OCI-M1 (cell line): ENCODE measurements around the gene C1QA.
"Not testable (repeated sequence)": the region's sequence is repeated elsewhere in the genome, so short reads cannot be mapped to it uniquely, and the experiment has no call there.

ENCODE experiments used
- DNase-seq: peaks from one replicate; lab custom pipeline; 2025; lab: John Stamatoyannopoulos, UW

C1QA gene

DNA sequence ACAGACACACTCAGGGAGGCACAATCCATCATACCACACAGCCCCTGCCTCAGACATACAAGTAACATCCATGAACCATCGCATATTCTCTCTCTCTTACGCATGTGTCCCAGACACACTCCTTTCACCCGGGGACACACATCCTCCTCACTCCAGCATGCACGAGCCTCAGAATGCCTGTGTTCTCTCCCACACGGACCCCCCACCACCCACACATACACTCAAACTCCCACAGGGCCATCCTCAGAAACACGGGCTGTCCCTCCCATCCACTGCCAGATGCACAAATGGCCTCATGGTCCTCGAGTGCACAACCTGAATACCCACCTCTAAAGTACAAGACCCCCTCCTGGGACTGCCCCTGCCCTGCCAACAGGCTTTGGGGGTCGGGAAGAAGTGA, 4.8 kb downstream of the C1QA start:
- no peak for DNase-seq

DNA sequence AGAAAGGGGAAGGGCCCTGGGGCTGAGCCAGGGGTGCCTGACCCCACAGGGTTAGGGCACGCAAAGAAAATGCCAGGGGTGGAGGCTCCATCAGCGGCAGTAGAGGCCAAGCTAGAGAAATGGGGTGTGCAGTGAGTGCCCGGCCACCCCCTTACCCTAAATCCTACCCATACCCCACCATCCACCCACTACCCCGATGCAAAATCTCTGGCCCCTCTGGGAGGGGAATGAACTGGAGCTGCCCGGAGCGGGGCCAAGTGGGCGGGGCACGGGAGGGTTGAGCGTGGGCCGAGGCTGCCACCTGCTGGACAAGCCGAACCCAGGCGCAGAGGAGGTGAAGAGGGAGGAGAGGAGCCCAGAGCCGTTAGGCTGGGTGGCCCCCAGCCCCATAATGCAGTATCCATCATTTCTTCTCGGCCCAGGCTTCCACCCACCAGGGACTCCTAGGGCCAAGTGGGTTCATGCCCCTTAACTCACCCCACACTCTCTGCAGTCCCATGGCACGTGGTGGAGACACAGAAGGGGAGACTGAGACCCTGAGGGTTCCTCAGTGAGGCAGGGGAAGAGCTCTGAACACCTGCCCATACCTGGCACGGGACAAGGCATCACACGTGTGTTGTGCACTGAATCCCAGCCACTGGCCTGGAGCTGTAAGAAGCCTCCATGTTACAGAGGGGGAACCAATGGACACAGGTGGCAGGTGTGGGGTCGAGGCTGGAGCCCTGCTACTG, 5.6 kb downstream of the C1QA start:
- peak; percentile 62 for DNase-seq

DNA sequence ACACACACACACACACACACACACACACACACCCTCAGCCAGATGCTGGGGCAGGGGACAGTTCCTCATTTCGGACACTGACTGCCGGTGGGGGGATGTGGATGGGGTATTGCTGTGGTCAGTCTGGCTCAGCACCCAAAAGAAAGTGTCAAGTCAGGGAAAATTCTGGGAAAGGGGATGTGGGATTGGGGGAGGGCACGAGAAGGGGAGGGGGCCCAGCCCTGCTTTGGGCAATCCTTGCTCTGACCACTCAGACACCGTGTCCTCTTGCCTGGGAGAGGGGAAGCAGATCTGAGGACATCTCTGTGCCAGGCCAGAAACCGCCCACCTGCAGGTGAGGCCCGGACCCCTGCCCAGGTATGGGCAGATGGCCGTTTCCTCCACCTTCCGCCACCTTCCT, 7.0 kb downstream of the C1QA start, which contains the start of gene C1QC:
Gene C1QC (plus strand): TSS at position 253 of the 400 bp plus-strand sequence. CDS start 391 bp downstream, outside the sequence.
- peak; percentile 41 for DNase-seq

DNA sequence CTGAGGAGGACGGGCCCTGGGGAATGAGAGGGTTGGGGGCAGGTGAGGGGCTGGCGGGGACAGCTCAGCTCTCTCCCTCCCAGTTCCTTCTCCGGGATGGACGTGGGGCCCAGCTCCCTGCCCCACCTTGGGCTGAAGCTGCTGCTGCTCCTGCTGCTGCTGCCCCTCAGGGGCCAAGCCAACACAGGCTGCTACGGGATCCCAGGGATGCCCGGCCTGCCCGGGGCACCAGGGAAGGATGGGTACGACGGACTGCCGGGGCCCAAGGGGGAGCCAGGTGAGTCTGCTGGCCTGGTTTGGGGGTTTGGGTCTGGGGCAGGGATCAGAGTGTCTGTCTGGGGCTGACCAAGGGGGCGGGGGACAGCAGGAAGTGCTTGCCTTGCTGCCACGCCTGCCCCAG, 7.5 kb downstream of the C1QA start:
- DNase-seq, result no peak

DNA sequence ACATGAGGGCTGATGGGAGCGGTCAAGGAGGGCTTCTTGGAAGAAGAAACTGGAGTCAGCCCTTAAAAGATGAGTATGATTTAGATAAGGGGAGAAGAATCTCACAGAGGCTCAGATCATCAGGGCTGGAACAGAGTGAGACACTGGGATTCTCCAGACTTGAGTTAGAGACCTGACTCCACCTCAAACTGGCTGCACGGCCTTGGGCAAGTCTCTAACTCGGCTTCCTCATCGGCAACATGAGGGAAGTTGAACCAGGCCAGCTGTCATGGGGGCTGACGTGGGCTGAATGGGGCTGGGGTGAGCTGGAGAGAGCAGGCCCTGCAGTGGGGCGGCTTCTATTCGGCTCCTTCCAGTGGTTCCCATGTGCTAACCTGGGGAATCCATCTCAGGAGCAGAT, 9.5 kb downstream of the C1QA start:
- no peak for DNase-seq

DNA sequence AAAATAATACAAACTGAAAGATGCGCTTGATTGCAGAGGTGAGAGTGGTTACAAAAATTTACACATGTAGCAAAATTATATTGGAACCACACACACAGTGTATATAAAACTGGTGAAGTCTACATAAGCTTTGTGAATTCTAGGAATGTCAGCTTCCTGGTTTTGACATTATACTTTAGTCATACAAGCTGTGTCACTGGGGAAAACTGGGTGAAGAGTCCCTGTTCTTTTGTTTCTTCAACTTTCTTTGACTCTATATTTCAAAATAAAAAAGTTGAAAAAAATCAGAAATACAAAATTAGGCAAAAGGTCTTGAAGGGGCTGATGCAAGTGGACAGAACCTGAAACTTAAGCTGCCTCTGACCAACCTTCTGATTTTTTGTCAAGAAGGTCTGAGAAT, 10.0 kb downstream of the C1QA start:
- no peak for DNase-seq

DNA sequence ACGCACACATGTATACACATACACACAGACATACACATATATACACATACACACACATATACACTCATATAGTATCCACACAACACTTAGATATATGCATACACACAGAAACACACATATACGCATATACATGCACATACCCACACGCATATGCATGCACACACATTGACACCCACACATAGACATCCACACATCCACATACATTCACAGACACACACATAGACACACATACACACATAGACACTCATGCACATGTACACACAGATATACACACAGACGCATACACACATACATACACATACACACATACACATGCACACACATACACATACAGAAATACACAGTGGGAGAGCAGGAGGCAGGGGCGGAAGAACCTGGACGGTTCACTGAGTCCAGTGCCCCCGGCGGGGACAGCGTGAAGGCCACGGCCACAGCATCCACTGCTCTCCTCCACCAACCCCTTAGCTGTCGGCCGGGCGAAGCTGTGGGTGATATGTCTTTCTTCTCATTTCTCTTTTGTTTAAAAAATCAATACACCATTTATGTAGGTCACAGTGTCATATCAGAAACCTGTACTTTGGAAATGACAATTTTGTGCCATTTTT, 13.8 kb downstream of the C1QA start:
- no peak for DNase-seq

DNA sequence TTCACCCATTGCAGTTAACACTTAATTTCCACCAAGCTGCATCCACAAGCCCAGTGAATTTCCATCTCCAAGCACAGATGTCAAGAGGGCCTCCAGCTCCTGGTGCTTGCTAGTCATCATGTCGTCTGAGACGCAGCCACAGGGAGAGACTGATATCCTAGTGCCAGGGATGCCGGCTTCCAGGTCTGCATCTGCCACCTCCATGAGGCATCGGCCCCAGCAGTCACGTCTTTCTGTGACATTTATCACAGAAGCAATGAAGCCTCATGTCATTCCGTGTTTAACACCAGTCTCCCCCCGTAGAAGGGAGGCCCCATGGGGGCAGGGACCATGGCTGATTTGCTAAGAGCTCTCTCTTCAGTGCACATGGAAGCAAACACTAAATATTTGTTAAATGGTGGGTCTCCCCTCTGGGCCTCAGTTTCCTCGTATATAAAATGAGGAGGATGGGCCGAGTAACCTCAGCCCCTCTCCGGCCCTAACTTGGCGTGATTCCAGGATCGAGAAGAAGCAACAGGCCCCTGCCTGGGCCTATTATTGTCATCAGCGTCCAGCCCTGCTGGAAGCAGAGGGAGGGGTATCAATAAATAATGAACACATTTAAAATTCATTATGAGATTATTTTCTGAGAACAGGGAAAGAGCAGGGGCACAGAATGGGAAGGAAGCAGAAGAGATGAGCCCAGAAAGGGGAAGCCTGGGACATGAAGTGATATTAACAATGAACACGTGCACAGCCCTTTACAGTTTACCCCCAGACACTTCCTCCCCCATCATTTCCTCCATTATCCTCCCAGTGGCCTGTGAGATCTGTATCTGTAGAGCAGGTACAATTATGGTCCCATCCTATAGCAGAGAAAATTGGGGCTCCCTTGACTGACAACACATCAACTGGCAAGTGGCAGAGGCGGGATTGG, 15.8 kb downstream of the C1QA start:
- DNase-seq, result no peak

DNA sequence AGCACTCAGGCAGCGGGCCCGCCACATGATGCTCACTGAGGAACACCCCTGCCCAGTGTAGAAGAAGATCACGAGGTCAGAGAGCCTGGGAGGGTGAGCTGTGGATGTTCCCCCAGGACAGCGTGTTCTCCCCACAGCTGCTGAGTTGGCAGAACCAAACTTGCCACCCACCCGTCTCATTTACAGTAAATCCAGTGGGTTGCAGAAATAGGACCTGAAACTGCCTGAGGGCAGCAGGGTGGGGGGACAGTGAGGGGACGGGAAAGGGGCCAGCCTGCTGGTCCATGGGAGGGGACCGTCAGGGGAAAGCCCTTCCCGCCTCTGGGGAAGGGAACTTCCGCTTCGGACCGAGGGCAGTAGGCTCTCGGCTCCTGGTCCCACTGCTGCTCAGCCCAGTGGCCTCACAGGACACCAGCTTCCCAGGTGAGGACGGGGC, 16.5 kb downstream of the C1QA start, which contains the start of gene C1QB:
Gene C1QB (plus strand): TSS at position 356 of the 436 bp plus-strand sequence. CDS start 6,227 bp downstream, outside the sequence.
- no peak for DNase-seq

DNA sequence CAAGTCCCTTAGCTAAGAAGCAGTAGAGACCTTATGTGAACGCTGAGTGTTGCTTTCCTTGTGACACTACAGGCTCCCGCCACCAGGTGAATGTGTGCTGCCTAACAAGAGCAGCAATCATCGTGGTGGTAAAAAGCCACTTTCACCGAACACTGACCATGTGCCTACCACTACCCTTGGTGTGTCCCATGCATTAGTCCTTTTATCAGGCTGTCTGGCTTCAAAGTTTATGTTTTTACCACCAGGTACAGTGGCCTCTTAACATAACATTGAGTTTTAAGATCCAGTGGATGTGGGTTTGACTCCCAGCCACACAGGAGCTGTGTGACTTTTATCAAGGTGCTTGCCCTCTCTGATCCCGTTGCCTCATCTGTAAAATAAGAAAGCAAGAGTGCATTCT, 18.3 kb downstream of the C1QA start:
- no peak for DNase-seq

DNA sequence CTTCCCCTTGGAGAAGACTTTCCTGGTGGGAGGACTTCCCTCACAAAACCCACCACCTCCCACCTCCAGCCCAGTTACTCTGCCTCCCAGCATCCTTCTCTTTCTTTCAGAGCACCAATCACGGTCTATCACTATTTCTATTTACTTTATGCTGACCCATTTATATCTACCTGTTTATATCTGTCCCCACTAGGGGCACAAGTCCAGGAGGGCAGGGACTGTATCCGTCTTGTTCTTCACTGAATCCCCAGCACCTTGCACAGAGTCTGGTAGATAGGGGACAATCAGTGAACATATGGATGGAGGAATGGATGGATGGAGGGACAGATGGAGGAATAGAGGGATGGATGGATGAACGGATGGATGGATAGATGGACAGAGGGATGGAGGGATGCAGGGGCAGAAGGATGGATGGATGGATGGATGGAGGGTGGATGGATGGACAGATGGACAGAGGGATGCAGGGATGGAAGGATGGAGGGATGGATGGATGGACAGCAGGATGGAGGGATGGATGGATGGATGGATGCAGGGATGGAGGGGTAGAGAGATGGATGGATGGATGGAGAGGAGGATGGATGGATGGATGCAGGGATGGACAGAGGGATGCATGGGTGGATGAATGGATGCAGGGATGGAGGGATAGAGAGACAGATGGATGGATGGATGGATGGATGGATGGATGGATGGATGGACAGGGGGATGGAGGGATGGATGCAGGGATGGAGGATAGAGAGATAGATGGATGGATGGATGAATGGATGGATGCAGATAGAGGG, 22.1 kb downstream of the C1QA start:
- no peak for DNase-seq

DNA sequence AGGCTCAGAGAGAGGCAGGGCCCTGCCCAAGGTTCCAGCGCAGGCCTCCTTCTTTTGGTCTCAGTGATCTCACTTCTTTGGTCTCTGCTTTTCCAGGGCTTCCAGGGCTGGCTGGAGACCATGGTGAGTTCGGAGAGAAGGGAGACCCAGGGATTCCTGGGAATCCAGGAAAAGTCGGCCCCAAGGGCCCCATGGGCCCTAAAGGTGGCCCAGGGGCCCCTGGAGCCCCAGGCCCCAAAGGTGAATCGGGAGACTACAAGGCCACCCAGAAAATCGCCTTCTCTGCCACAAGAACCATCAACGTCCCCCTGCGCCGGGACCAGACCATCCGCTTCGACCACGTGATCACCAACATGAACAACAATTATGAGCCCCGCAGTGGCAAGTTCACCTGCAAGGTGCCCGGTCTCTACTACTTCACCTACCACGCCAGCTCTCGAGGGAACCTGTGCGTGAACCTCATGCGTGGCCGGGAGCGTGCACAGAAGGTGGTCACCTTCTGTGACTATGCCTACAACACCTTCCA, 24.4 kb downstream of the C1QA start:
- no peak for DNase-seq

DNA sequence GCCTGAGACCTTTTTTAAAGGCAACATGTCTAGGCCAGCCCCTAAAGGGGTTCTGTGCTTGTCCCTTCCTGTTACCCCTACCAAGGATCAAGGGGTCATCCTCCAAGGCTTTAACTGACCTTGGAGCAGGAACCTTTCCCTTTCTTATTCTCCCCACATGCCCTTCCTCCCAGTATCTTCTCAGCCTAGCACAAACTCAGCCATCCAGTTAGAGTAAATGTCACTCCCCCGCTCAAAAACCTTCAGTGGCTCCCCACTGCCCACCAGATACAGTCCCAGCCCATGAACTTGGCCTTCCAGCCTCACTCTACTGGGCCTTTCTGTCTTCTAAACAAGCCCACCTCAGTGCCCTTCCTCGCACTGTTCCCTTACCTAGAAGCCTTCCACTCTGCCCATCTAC, 25.5 kb downstream of the C1QA start:
- DNase-seq, result no peak

DNA sequence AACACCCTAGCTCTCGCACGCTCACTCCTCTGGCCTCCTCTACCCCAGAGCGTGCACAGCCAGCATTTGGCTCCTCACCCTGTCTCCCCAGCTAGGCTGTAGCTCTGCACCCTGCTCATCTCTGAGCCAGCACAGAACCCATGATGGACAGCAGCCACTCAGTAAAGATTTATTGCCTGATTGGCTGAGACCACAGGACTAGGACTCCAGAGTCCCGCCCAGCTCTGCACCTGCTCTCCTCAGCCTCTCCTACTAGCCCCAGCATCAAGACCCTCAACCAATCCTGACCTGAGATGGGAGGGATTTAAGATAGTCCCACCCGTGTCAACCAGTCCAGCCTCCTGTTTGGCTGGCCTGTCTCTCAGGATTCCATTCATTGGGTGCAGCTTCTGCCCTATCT, 25.9 kb downstream of the C1QA start:
- peak; percentile 12 for DNase-seq

DNA sequence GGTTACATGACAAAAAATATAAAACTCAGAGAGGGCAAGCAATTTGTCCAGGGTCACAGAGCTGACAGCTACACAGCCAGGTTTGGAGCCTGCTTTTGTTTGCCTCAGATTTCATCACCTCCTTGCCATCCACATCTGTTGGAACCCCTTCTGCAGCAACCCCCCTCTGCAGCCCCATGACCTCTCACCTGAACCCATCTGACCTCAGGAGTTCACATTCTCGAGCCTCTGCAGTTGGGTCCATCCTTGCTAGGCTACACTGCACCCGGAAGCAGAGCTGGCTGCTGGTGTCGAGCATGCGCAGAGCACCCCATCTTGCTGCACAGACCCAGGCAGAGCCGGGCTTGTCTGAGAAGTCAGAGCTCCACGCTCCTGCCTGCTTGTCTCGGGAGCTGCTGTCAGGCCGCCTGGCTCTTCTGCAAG, 26.6 kb downstream of the C1QA start:
- no peak for DNase-seq

DNA sequence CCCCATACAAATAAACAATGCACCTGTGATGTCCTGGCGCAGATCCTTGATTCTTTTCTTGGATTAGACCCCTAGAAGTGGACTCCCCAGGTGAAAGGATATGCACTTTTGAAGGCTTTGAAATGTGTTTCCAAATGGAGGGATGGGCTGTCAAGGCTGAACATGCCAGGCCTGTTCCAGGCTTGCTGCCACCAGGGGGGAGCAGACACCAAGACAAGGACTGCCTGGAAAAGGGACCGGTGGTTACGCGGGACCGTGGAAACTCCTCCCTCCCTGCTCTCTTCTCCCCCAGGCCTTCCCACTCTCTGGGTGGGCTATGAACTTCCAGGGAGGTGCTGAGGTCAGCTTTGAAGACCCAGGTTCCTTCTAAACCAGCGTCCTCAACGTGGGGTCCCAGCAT, 29.3 kb downstream of the C1QA start:
- DNase-seq, result no peak

DNA sequence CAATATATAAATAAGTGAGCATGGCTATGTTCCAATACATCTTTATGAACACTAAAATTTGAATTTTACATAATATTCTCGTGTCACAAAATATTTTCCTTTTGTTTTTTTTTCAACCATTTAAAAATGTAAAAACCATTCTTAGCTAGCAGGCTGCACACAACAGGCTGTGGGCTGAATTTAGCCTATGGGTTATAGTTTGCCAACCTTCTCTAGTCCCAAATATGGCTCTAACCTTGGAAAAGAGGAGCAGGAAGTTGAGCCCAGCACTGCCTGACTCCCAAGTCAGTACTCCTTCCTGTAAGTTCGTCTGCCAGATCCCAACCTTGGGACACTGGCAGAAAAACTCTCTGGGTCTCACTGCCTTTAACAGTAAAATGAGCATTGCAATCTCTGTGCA, 30.0 kb downstream of the C1QA start:
- DNase-seq, result no peak

DNA sequence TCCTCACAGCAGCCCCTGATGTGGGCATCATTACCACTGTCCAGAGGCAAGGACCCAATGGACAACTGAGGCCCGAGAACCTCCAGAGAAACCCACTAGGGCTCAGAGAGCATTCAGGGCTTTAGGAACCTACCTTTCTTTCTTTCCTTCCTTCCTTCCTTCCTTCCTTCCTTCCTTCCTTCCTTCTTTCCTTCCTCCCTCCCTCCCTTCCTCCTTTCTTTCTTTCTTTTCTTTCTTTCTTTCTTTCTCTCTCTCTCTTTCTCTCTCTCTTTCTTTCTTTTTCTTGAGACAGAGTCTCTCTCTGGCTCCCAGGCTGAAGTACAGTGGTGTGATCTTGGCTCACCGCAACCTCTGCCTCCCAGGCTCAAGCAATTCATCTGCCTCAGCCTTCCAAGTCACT, 32.4 kb downstream of the C1QA start:
- DNase-seq, result not testable (repeated sequence)

DNA sequence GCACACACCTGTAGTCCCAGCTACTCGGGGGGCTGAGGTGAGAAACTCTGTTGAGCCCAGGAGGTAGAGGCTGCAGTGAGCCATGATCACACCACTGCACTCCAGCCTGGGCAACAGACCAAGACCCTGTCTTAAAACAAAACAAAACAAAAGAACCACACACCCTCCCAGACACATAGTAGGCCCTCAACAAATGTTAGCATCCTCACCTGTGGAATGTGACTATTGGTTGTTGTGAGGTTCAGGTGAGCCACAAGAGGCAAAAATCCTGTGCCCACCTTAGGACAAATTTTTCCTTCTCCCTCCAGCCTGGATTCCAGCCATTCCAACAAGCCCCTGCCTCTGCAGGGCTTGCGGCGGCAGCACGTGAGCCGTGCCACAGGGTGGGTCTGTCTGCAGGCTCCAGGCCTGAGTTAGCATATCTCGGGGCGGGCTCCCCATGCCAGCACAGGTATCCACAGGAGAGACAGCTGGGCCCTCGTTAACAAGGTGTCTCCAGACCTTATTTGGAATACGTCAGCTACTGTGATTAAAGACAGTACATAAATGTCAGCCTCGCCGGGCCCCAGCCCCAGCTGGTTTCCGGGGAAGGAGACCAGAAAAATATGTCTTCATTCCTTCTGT, 34.0 kb downstream of the C1QA start:
- no peak for DNase-seq

DNA sequence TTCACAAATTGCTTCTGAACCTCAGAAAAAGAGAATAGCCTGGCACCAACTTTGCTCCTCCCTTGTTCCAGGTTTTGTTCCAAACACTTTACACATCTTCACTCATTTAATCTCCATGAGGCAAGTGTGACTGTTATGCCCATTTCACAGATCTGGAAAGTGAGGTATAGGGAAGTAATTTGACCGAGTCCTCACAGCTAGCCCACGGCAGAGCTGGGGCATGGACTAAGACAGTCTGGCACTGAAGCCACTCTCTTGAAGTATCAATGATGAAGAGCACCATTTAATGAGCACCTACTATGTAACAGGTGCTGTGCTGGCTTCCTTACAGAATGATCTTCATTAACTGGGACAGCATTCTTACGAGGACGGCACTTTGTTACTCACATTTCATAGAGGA, 35.6 kb downstream of the C1QA start:
- DNase-seq, result no peak
